Measurements from ENCODE around the gene CAMK2D.

The CAMK2D gene

GRCh38 chr4:113455061-113455460 is 306.5 kb downstream of the CAMK2D start:
- TF ChIP-seq SIN3A (IDR thresholded peaks at IDR 0.05; ENCODE audit: borderline replicate concordance, insufficient read depth, low read length) (no peak), FOXP2 (optimal IDR thresholded peaks at IDR 0.05; ENCODE audit: borderline replicate concordance, extremely low read depth, extremely low read length, insufficient read depth) (no peak), REST (IDR thresholded peaks at IDR 0.05; ENCODE audit: insufficient read depth in 1 of 2, low read depth in 2 of 2, low read length in 2 of 2) (no peak), TAF1 (IDR thresholded peaks at IDR 0.05; ENCODE audit: borderline replicate concordance, insufficient read depth, low read length) (no peak), POLR2AphosphoS5 (IDR thresholded peaks at IDR 0.05; ENCODE audit: low read depth, low read length) (no peak)

GRCh38 chr4:113452868-113453620 is 308.5 kb downstream of the CAMK2D start:
- TF ChIP-seq POLR2AphosphoS5 (IDR thresholded peaks at IDR 0.05; ENCODE audit: low read depth, low read length) = no peak
- TF ChIP-seq REST (IDR thresholded peaks at IDR 0.05; ENCODE audit: insufficient read depth in 1 of 2, low read depth in 2 of 2, low read length in 2 of 2) = no peak
- no peak for TF ChIP-seq FOXP2 (optimal IDR thresholded peaks at IDR 0.05; ENCODE audit: borderline replicate concordance, extremely low read depth, extremely low read length, insufficient read depth)
- no peak for TF ChIP-seq SIN3A (IDR thresholded peaks at IDR 0.05; ENCODE audit: borderline replicate concordance, insufficient read depth, low read length)
- no peak for TF ChIP-seq TAF1 (IDR thresholded peaks at IDR 0.05; ENCODE audit: borderline replicate concordance, insufficient read depth, low read length)

GRCh38 chr4:113452152-113452551 is 309.4 kb downstream of the CAMK2D start:
- TF ChIP-seq POLR2AphosphoS5 (IDR thresholded peaks at IDR 0.05; ENCODE audit: low read depth, low read length) (no peak), SIN3A (IDR thresholded peaks at IDR 0.05; ENCODE audit: borderline replicate concordance, insufficient read depth, low read length) (no peak)

GRCh38 chr4:113450295-113451080 is 311.1 kb downstream of the CAMK2D start:
- TF ChIP-seq FOXP2 (optimal IDR thresholded peaks at IDR 0.05; ENCODE audit: borderline replicate concordance, extremely low read depth, extremely low read length, insufficient read depth) (no peak), SIN3A (IDR thresholded peaks at IDR 0.05; ENCODE audit: borderline replicate concordance, insufficient read depth, low read length) (no peak), REST (IDR thresholded peaks at IDR 0.05; ENCODE audit: insufficient read depth in 1 of 2, low read depth in 2 of 2, low read length in 2 of 2) (no peak), TAF1 (IDR thresholded peaks at IDR 0.05; ENCODE audit: borderline replicate concordance, insufficient read depth, low read length) (no peak), POLR2AphosphoS5 (IDR thresholded peaks at IDR 0.05; ENCODE audit: low read depth, low read length) (no peak)

GRCh38 chr4:113449410-113449974 is 312.0 kb downstream of the CAMK2D start:
- TF ChIP-seq FOXP2 (optimal IDR thresholded peaks at IDR 0.05; ENCODE audit: borderline replicate concordance, extremely low read depth, extremely low read length, insufficient read depth) (no peak), SIN3A (IDR thresholded peaks at IDR 0.05; ENCODE audit: borderline replicate concordance, insufficient read depth, low read length) (no peak), TAF1 (IDR thresholded peaks at IDR 0.05; ENCODE audit: borderline replicate concordance, insufficient read depth, low read length) (no peak), POLR2AphosphoS5 (IDR thresholded peaks at IDR 0.05; ENCODE audit: low read depth, low read length) (no peak), REST (IDR thresholded peaks at IDR 0.05; ENCODE audit: insufficient read depth in 1 of 2, low read depth in 2 of 2, low read length in 2 of 2) (no peak)

Data from PFSK-1 (cell line).